ENCODE data around the gene VMP1. TPM values are rescaled to one million over a fixed set of nuclear protein-coding genes. Genes with fewer than 3 reads are reported as not detected.

VMP1 gene
- total RNA-seq, 1 experiment from 2014 or later, result 277 TPM

- CTCF ChIA-PET, result no interaction called here
- H3K27me3 ChIP-seq (ENCODE audit: low read length), result no peaks in the 10 kb centered on the region
- TF ChIP-seq EZH2 (IDR thresholded peaks at IDR 0.05; ENCODE audit: low read length, unreplicated experiment), result no peak
- TF ChIP-seq EZH2phosphoT487 (IDR thresholded peaks at IDR 0.05; ENCODE audit: borderline replicate concordance, low read length), result no peak
- TF ChIP-seq CTCF (conservative IDR thresholded peaks at IDR 0.05; ENCODE audit: low read depth, low read length), result no peak
- no peak overlapping the region for H3K4me3 ChIP-seq (ENCODE audit: low read length)
- ATAC-seq (no peak), DNase-seq (no peak)
- peaks cover 18% of the 10 kb centered on the region for H4K20me1 ChIP-seq (ENCODE audit: low read length)
- POLR2A ChIA-PET (ENCODE audit: unreplicated experiment), result interaction anchor here (0.6 kb wide), 2 partner anchors 49 to 53 kb away, joined by 3 to 11 read pairs; no protein-coding TSS in a partner anchor
- H3K9me3 ChIP-seq (ENCODE audit: low read length), result no peaks in the 10 kb centered on the region
- peaks cover 36% of the 10 kb centered on the region for H3K4me1 ChIP-seq (ENCODE audit: insufficient read depth, low read length)
- H3F3A ChIP-seq (ENCODE audit: low read length, unreplicated experiment), result peaks cover 16% of the 10 kb centered on the region
- peaks cover 37% of the 10 kb centered on the region for H3K79me2 ChIP-seq (ENCODE audit: low read length)
- H2AFZ ChIP-seq (ENCODE audit: low read length), result no peak overlapping the region
- BruUV-seq (replicated peaks), result no TSS peak
- no peak overlapping the region for H3K9ac ChIP-seq (ENCODE audit: low read length)
- no peaks in the 10 kb centered on the region for H3K9me2 ChIP-seq (replicated peaks; ENCODE audit: low read length)
- H3K36me3 ChIP-seq (ENCODE audit: low read depth, low read length), result peaks cover 82% of the 10 kb centered on the region
- intact Hi-C loops (cut with micrococcal nuclease), result no loop called here
- H3K4me2 ChIP-seq (ENCODE audit: low read length), result no peak overlapping the region
- no peak overlapping the region for H3K27ac ChIP-seq (ENCODE audit: low read length)
These were observed 36.1 kb upstream of the VMP1 start for GRCh38 chr17:59671386-59671785.

- Histone ChIP-seq H3K36me3 (ENCODE audit: low read depth, low read length) (peaks cover 86% of the 10 kb centered on the region), H3K79me2 (ENCODE audit: low read length) (peaks cover 17% of the 10 kb centered on the region), H3F3A (ENCODE audit: low read length, unreplicated experiment) (no peaks in the 10 kb centered on the region), H3K4me3 (ENCODE audit: low read length) (no peak overlapping the region), H3K4me1 (ENCODE audit: insufficient read depth, low read length) (no peaks in the 10 kb centered on the region), H3K9me2 (replicated peaks; ENCODE audit: low read length) (no peaks in the 10 kb centered on the region), H3K9ac (ENCODE audit: low read length) (no peak overlapping the region), H3K27me3 (ENCODE audit: low read length) (no peaks in the 10 kb centered on the region), H3K9me3 (ENCODE audit: low read length) (no peaks in the 10 kb centered on the region), H3K27ac (ENCODE audit: low read length) (no peak overlapping the region), H4K20me1 (ENCODE audit: low read length) (no peaks in the 10 kb centered on the region; the same call in 1 of the 2 replicates), H2AFZ (ENCODE audit: low read length) (no peak overlapping the region), H3K4me2 (ENCODE audit: low read length) (no peak overlapping the region)
- BruUV-seq (replicated peaks), result no TSS peak
- intact Hi-C loops (cut with micrococcal nuclease), result no loop called here
- CTCF ChIA-PET, result no interaction called here
- ATAC-seq (no peak), DNase-seq (no peak)
- TF ChIP-seq EZH2phosphoT487 (IDR thresholded peaks at IDR 0.05; ENCODE audit: borderline replicate concordance, low read length), result no peak
- TF ChIP-seq CTCF (conservative IDR thresholded peaks at IDR 0.05; ENCODE audit: low read depth, low read length), result no peak
- TF ChIP-seq EZH2 (IDR thresholded peaks at IDR 0.05; ENCODE audit: low read length, unreplicated experiment), result no peak
- POLR2A ChIA-PET (ENCODE audit: unreplicated experiment), result no interaction called here
These were observed 32.2 kb upstream of the VMP1 start for GRCh38 chr17:59675231-59675630.

- peaks cover 2% of the 10 kb centered on the region for H3K79me2 ChIP-seq (ENCODE audit: low read length)
- BruUV-seq (replicated peaks), result no TSS peak
- ATAC-seq, result no peak
- H3F3A ChIP-seq (ENCODE audit: low read length, unreplicated experiment), result no peaks in the 10 kb centered on the region
- TF ChIP-seq EZH2 (IDR thresholded peaks at IDR 0.05; ENCODE audit: low read length, unreplicated experiment) (no peak), EZH2phosphoT487 (IDR thresholded peaks at IDR 0.05; ENCODE audit: borderline replicate concordance, low read length) (no peak), CTCF (conservative IDR thresholded peaks at IDR 0.05; ENCODE audit: low read depth, low read length) (no peak)
- H3K36me3 ChIP-seq (ENCODE audit: low read depth, low read length), result peaks cover 86% of the 10 kb centered on the region
- H3K9me3 ChIP-seq (ENCODE audit: low read length), result no peaks in the 10 kb centered on the region
- H2AFZ ChIP-seq (ENCODE audit: low read length), result no peak overlapping the region
- CTCF ChIA-PET, result no interaction called here
- H3K27me3 ChIP-seq (ENCODE audit: low read length), result no peaks in the 10 kb centered on the region
- H3K27ac ChIP-seq (ENCODE audit: low read length), result no peak overlapping the region
- H3K4me1 ChIP-seq (ENCODE audit: insufficient read depth, low read length), result no peaks in the 10 kb centered on the region
- no peaks in the 10 kb centered on the region for H3K9me2 ChIP-seq (replicated peaks; ENCODE audit: low read length)
- no peak for DNase-seq
- POLR2A ChIA-PET (ENCODE audit: unreplicated experiment), result no interaction called here
- H4K20me1 ChIP-seq (ENCODE audit: low read length), result no peaks in the 10 kb centered on the region
- intact Hi-C loops (cut with micrococcal nuclease), result no loop called here
- H3K4me3 ChIP-seq (ENCODE audit: low read length), result no peak overlapping the region
- no peak overlapping the region for H3K4me2 ChIP-seq (ENCODE audit: low read length)
- H3K9ac ChIP-seq (ENCODE audit: low read length), result no peak overlapping the region
These were observed 30.7 kb upstream of the VMP1 start for GRCh38 chr17:59676716-59677115.
